GM18498 (cell line): ENCODE data around the gene RARA.

ENCODE experiments used
- ATAC-seq: cut with Tn5 transposase; IDR thresholded peaks from one replicate; pipeline ENCODE4 v1.9.1; 2021; ENCODE audit warnings: mild to moderate bottlenecking, moderate library complexity; ENCODE audit not compliant: unreplicated experiment

RARA gene

GRCh38 chr17:40344421-40345160, 35.6 kb downstream of the RARA start:
- ATAC-seq: no peak

- no peak for ATAC-seq
Observed at GRCh38 chr17:40345161-40345993, 36.4 kb downstream of the RARA start.

GRCh38 chr17:40345994-40346764, 37.2 kb downstream of the RARA start:
- no peak for ATAC-seq

GRCh38 chr17:40346765-40347158, 37.8 kb downstream of the RARA start:
- ATAC-seq: no peak

- ATAC-seq: no peak
Observed at GRCh38 chr17:40347319-40348135, 38.5 kb downstream of the RARA start.

- no peak for ATAC-seq
Observed at GRCh38 chr17:40348136-40348504, 39.1 kb downstream of the RARA start.

GRCh38 chr17:40348562-40349476, 39.8 kb downstream of the RARA start:
- no peak for ATAC-seq

GRCh38 chr17:40349477-40349894, 40.5 kb downstream of the RARA start:
- no peak for ATAC-seq

- no peak for ATAC-seq
Observed at GRCh38 chr17:40349895-40350688, 41.1 kb downstream of the RARA start.

GRCh38 chr17:40350689-40351358, 41.8 kb downstream of the RARA start:
- no peak for ATAC-seq

- ATAC-seq: no peak
Observed at GRCh38 chr17:40351359-40352236, 42.6 kb downstream of the RARA start.

- no peak for ATAC-seq
Observed at GRCh38 chr17:40352237-40352778, 43.3 kb downstream of the RARA start.

GRCh38 chr17:40352779-40353394, 43.9 kb downstream of the RARA start:
- no peak for ATAC-seq

- ATAC-seq: no peak
Observed at GRCh38 chr17:40354221-40355122, 45.5 kb downstream of the RARA start.

GRCh38 chr17:40355123-40355803, 46.3 kb downstream of the RARA start:
- ATAC-seq: peak; percentile 53
